DMS114 treated with DMSO at 0.1 percent for 48 hours (cell line): ENCODE data around the gene MEAK7.

ENCODE experiments used
- DNase-seq: peaks from one replicate; lab custom pipeline; 2025; ENCODE audit not compliant: unreplicated experiment; lab: John Stamatoyannopoulos, UW

The MEAK7 gene

GRCh38 chr16:84495506-84495905 is 9.0 kb downstream of the MEAK7 start:
- no peak for DNase-seq

GRCh38 chr16:84489131-84489530 is 15.3 kb downstream of the MEAK7 start:
- DNase-seq: no peak

DNA sequence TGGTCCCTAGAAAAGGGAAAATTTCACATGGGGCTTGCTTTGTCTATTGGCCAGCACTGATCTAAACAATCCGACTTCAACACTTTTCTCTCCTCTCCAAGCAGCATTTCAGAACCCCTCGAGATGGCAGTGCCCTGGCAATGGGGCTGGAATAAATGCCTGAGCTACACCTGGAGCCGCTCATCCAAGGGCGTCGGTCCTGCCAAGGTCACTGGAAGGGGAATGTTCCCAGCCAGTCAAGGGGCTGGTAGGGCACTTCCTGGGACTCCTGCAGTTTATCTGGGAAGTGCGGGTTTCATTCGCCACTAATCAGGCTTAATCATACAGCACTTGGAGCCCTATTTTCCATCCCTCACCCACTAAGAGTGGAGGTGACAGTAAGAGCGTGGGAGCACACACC is 17.1 kb downstream of the MEAK7 start:
- DNase-seq: no peak

DNA sequence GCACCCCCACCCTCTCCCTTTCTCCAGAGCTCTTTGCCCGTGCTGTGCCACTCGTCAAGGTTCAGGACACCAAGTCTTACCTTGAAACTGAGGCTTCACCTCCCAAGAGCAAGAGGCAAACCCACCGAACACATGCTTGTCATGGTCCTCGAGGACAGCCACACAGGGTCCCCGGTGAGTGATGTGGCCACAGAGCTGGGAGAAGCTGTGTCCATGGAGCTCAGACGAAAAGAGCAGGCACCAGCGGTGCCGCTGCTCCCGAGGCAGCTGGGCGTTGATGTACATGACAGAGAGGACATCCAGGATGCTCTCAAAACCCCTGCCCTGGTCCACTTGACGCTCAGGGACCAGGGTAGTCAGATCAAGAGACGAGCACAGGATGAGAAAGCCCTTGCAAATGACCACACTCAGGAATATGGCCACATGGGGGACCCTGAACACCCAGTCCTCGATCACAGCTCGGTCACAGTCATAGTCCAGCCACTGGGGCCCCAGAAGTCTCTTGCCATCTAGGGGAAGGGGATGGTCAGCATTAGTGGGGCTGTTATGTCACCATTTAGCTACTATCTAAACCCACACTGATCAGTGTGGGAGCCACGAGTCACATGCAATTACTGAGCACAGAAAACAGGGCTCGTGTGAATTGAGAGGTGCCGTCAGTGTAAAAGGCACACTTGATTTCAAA is 17.8 kb downstream of the MEAK7 start:
- DNase-seq: no peak

DNA sequence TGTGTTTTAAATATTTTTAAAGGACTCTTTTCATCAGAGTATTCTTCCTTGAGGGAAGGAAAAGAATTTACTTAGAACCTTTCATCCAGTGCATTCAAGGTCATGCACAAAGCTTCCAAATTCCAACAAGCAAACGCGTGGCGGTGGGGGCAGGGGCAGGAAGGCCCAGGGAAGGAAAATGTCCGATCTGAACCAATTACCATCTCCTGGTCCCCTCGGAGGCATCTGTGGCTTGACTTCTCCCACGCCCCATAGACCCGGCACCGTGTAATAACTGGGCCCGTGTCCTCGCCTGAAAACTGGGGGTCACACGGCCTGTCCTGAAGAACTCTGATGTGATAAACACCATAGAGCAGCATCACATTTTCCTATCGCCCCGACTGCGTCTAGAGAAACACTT is 18.3 kb downstream of the MEAK7 start:
- no peak for DNase-seq

DNA sequence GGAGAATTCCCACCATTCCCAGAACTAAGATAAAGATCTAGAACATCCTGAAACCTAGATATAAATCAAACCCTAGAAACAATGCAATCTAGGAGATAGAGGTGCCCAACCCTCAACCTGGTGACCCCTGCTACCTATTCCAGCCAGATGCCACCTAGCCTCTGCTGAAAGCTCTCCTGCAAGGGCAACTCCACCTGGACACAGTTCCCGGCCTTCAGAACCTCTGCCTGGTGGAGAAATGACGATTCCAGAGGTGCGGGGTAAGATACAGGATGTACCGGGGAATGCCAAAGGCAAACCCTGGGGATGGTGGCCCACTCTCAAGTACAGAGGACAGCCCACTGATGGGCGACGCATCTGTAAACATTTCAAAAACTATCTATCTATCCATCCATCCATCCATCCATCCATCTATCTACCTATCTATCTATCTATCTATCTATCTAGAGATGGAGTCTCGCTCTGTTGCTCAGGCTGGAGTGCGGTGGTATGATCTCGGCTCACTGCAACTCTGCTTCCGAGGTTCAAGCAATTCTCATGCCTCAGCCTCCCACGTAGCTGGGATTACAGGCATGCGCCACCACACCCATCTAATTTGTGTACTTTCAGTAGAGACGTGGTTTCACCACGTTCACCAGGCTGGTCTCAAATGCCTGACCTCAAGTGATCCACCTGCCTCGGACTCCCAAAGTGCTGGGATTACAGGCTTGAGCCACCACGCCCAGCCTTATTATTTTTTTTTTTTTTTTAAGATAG is 19.0 kb downstream of the MEAK7 start:
- no peak for DNase-seq

DNA sequence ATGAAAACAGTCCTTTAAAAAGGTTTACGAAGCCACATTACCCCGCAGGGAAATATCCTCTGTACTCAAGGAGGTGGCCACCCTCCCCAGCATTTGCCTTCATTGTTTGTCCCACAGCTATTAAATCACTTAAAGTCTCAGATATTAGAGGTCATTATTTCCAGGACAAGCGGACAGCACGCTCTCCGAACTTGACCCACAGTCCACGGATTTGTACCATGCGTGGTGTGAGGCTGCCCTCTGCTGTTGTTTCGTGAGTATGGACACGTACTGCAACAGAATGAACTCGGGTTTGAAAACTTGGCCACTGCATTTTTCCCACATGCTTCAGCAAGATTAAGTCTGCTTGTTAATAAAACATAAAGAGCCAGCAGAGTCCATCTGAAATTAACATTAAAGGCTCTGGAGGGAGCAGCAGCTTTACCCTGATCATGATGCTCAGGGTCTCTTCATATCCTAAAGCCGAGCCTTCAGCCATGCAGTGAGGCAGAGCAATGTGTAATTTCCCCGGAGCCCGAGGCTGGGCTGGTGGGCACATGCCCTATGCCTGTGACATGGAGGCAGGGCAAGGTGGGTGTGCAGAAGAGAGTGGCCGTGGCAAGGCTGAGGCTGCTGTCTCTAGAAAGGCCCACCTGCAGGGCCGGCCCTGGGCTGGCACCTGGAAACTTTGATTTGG is 19.7 kb downstream of the MEAK7 start:
- DNase-seq: peak; percentile 31

DNA sequence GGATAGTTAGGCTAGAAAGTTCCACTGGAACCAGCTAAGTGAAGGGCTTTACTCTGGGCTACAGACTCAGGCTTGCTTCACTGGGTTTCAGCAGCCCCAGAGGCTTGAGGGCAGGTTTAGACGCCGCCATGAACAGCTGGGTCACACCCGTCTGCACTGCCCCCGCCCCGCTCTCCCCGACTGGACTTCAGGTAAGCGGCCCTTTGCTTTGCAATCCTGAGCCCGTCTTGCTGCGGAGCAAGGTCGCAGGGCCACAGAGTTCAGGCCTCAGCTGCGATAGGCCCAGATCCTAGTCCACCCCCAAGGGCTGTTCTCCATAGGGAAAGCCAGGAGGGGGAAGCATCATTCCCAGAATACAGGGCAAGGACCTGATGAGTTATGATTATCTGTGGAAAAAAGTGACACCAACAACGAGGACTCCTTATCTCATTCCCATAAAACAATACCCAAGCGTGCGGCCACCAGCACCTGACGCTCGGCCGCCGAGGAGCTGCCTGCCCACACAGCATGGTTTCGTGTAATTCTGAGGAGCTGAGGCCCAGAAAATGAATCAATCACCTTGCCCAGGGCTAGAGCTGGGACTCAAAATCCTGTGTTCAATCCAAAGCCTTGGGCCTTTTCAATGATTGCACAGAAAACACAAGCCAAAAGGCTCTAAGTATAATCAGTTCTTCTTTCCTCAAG is 20.4 kb downstream of the MEAK7 start:
- DNase-seq: no peak

- DNase-seq: no peak
Observed at GRCh38 chr16:84482951-84483881, 21.2 kb downstream of the MEAK7 start.

- no peak for DNase-seq
Observed at GRCh38 chr16:84482001-84482891, 22.2 kb downstream of the MEAK7 start.

GRCh38 chr16:84481051-84481735 is 23.3 kb downstream of the MEAK7 start:
- DNase-seq: no peak

- no peak for DNase-seq
Observed at GRCh38 chr16:84479716-84480450, 24.6 kb downstream of the MEAK7 start.

- DNase-seq: no peak
Observed at GRCh38 chr16:84478172-84478947, 26.1 kb downstream of the MEAK7 start.

- DNase-seq: no peak
Observed at GRCh38 chr16:84477661-84478060, 26.8 kb downstream of the MEAK7 start.

DNA sequence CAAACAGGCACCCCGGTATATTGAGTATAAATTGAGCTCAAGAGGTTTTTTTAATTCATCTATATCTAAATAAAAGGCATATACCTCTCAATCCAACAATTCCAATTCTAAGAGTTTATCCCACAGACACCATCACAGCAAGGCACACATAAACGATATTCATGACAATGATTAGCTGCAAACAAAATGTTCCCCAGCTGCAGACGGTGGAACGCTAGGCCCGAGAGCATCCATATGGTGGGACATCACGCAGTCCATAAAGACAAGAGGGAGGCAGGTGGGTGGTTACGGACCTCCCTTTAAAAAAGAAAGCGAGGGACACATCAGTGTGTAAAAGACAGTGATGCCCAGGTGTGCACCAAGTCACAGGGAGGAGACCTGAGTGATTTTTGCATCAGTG is 28.1 kb downstream of the MEAK7 start:
- DNase-seq: no peak

- no peak for DNase-seq
Observed at GRCh38 chr16:84475643-84476240, 28.7 kb downstream of the MEAK7 start.

GRCh38 chr16:84471966-84472365 is 32.5 kb downstream of the MEAK7 start:
- no peak for DNase-seq
